ENCODE results near the gene RER1.
A peak's percentile ranks its signal among the peaks of the same experiment; 100 is the strongest.

RER1 gene

DNA sequence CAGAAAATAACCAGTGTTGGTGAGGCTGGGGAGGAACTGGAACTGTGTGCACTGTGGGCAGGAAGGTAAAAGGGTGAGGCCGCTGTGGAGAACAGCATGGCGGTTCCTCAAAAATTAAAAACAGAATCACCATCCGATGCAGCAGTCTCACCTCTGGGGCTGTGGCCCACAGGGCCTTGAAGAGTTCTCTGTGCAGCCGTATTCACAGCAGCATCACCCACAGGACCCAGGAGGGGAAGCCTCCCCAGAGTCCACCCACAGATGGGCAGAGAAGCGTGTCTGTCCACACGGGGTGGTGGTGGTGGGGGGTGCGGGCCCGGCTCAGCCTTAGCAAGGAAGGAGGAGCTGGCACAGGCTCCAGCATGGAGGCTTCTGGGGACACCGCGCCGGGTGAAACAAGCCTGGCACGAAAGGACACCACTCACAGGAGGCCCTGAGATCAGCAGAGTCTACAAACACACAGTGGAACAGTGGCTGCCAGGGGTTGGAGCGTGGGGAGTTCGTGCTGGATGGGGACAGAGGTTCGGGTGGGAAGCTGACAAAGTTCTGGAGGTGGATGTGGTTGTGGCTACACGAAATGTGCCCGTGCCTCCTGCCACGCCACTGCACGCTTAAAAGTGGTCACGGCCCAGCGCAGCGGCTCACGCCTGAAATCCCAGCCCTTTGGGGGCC lies 11.8 kb upstream of the RER1 start:
- no peaks in the 10 kb centered on the region for H3K9me2 ChIP-seq (replicated peaks; ENCODE audit: insufficient read depth, low read length)
- H3K9ac ChIP-seq (ENCODE audit: low read length) = no peak overlapping the region
- H3K27ac ChIP-seq (ENCODE audit: low read depth, low read length) = no peak overlapping the region
- H4K20me1 ChIP-seq (ENCODE audit: low read depth, low read length) = no peaks in the 10 kb centered on the region
- no peaks in the 10 kb centered on the region for H3K9me3 ChIP-seq (ENCODE audit: insufficient read depth, low read length)
- no peak overlapping the region for H3K4me3 ChIP-seq (ENCODE audit: insufficient read depth, low read length, poor library complexity, severe bottlenecking)
- H2AFZ ChIP-seq (ENCODE audit: low read depth, low read length, severe bottlenecking) = no peak overlapping the region
- H3K4me2 ChIP-seq (ENCODE audit: low read depth, low read length, poor library complexity, severe bottlenecking) = no peak overlapping the region
- H3K36me3 ChIP-seq (ENCODE audit: low read length) = no peaks in the 10 kb centered on the region
- no peak for TF ChIP-seq EZH2phosphoT487 (conservative IDR thresholded peaks at IDR 0.05; ENCODE audit: low read length)
- TF ChIP-seq, protein P1, sequence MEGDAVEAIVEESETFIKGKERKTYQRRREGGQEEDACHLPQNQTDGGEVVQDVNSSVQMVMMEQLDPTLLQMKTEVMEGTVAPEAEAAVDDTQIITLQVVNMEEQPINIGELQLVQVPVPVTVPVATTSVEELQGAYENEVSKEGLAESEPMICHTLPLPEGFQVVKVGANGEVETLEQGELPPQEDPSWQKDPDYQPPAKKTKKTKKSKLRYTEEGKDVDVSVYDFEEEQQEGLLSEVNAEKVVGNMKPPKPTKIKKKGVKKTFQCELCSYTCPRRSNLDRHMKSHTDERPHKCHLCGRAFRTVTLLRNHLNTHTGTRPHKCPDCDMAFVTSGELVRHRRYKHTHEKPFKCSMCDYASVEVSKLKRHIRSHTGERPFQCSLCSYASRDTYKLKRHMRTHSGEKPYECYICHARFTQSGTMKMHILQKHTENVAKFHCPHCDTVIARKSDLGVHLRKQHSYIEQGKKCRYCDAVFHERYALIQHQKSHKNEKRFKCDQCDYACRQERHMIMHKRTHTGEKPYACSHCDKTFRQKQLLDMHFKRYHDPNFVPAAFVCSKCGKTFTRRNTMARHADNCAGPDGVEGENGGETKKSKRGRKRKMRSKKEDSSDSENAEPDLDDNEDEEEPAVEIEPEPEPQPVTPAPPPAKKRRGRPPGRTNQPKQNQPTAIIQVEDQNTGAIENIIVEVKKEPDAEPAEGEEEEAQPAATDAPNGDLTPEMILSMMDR (IDR thresholded peaks at IDR 0.05; ENCODE audit: insufficient read depth, low read length, poor library complexity, severe bottlenecking) = no peak
- H3K79me2 ChIP-seq (ENCODE audit: insufficient read depth, low read length) = no peaks in the 10 kb centered on the region
- no peaks in the 10 kb centered on the region for H3K27me3 ChIP-seq (ENCODE audit: low read length)
- H3F3A ChIP-seq (ENCODE audit: insufficient read depth) = no peaks in the 10 kb centered on the region

DNA sequence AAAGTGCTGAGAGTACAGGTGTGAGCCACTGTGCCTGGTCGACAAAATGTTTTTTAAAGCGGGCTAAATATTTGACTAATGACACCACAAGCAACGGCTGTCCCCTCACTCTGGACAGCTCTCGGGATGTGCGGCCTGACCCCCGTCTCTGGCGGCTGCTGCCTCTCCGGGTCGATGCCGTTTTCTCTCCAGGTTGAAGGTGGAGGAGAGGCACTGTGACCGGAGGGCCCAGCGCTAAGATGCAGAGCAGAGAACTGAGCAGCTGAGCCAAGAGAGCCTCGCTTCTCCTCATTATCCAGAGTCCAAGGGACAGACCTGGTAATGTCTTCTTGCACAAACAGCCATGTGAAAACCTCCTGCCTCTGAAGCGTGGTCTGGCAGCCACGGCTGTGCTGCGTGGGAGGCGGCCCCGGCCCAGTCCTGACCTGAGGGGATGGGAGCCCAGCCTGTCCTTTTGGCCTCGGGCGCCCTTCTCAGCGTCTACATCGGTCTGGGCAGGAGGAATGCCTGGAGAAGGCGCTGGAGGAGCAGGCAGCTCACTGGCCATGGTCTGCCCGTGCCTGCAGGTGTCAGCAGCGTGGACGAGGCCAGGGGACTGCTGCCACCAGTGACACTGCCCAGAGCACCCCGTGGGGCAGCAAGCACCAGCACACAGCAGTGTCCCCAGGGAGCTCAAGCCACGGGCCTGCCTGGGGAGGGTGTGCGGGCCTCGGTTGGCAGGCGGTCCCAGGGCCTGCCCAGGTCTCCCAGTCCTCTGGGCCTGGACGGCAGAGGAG lies 10.6 kb upstream of the RER1 start:
- Histone ChIP-seq H3K36me3 (ENCODE audit: low read length) (no peaks in the 10 kb centered on the region), H3K4me3 (ENCODE audit: insufficient read depth, low read length, poor library complexity, severe bottlenecking) (no peak overlapping the region), H3K27me3 (ENCODE audit: low read length) (no peaks in the 10 kb centered on the region), H4K20me1 (ENCODE audit: low read depth, low read length) (no peaks in the 10 kb centered on the region), H3K9me2 (replicated peaks; ENCODE audit: insufficient read depth, low read length) (no peaks in the 10 kb centered on the region), H3K79me2 (ENCODE audit: insufficient read depth, low read length) (no peaks in the 10 kb centered on the region), H2AFZ (ENCODE audit: low read depth, low read length, severe bottlenecking) (no peak overlapping the region), H3K9ac (ENCODE audit: low read length) (no peak overlapping the region), H3K4me2 (ENCODE audit: low read depth, low read length, poor library complexity, severe bottlenecking) (no peak overlapping the region), H3K27ac (ENCODE audit: low read depth, low read length) (no peak overlapping the region), H3K9me3 (ENCODE audit: insufficient read depth, low read length) (no peaks in the 10 kb centered on the region), H3F3A (ENCODE audit: insufficient read depth) (no peaks in the 10 kb centered on the region)
- TF ChIP-seq, protein P1 (IDR thresholded peaks at IDR 0.05; ENCODE audit: insufficient read depth, low read length, poor library complexity, severe bottlenecking) = no peak
- no peak for TF ChIP-seq EZH2phosphoT487 (conservative IDR thresholded peaks at IDR 0.05; ENCODE audit: low read length)

DNA sequence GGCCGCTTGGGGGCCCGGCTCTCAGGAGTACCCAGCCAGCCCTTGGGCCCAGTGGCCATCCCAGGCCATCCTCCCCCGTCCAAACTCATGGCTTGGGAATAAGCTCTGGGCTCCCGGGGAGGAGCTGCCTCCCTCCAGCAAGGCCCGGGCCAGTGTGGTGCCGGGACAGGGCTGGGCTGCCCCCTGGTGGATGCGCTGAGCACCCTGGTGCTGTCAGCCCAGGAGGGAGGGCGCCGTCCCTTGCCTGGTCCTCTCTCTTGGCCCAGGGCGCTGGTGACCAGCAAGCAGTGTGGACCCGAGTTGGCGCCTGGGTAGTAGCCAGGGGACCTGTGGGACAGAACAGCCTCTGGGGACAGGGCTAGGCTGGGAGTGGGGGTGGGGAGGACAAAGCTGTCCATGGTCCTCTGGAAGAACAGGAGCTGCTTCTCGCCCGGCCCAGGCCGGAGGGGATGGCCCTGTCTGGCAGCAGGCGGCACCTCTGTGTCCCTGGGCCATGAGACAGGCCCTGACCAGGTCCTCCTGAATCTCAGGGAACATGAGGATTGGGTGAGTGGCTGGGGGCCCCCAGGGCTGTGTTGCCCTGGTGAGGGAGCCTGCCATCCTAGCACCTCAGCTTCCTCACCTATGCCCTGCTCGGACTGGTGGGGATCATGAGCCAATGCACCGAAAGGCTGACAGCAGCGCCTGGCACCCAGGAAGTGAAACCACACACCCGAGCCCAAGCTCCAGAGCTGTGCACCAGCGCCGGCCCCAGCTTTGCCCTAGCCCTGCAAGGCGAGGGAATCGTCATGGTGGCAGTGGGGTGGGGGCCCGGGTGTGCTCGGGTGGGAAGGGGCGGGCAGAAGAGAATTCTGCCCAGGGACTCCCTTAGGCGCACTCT lies 9.7 kb upstream of the RER1 start:
- TF ChIP-seq EZH2phosphoT487 (conservative IDR thresholded peaks at IDR 0.05; ENCODE audit: low read length) = no peak
- TF ChIP-seq, protein P1 (IDR thresholded peaks at IDR 0.05; ENCODE audit: insufficient read depth, low read length, poor library complexity, severe bottlenecking) = peak; percentile 91
- no peaks in the 10 kb centered on the region for H3K79me2 ChIP-seq (ENCODE audit: insufficient read depth, low read length)
- no peaks in the 10 kb centered on the region for H3K27me3 ChIP-seq (ENCODE audit: low read length)
- H3K9ac ChIP-seq (ENCODE audit: low read length) = no peak overlapping the region
- no peak overlapping the region for H2AFZ ChIP-seq (ENCODE audit: low read depth, low read length, severe bottlenecking)
- no peaks in the 10 kb centered on the region for H3K9me2 ChIP-seq (replicated peaks; ENCODE audit: insufficient read depth, low read length)
- no peak overlapping the region for H3K4me3 ChIP-seq (ENCODE audit: insufficient read depth, low read length, poor library complexity, severe bottlenecking)
- no peaks in the 10 kb centered on the region for H3F3A ChIP-seq (ENCODE audit: insufficient read depth)
- H3K4me2 ChIP-seq (ENCODE audit: low read depth, low read length, poor library complexity, severe bottlenecking) = no peak overlapping the region
- no peaks in the 10 kb centered on the region for H3K9me3 ChIP-seq (ENCODE audit: insufficient read depth, low read length)
- no peaks in the 10 kb centered on the region for H4K20me1 ChIP-seq (ENCODE audit: low read depth, low read length)
- H3K36me3 ChIP-seq (ENCODE audit: low read length) = no peaks in the 10 kb centered on the region
- H3K27ac ChIP-seq (ENCODE audit: low read depth, low read length) = no peak overlapping the region

All from SU-DHL-6 (cell line).